Endothelial cell of umbilical vein (primary cell): Measurements from ENCODE around the gene TMEM125. TPM values are rescaled to one million over a fixed set of nuclear protein-coding genes. Genes with fewer than 3 reads are reported as not detected.

Experiments
- Bru-seq: library from RNA; stranded (reverse); fragments of 400-500 nt; gene quantifications from one replicate; lab custom pipeline; 2021; lab: Mats Ljungman, UMichigan
- BruChase-seq, 2 experiments: library from RNA; stranded (reverse); fragments of 400-500 nt; gene quantifications; one replicate each; lab custom pipeline; 2021; lab: Mats Ljungman, UMichigan
- BruUV-seq: library from RNA; stranded (reverse); fragments of 400-500 nt; replicated peaks from 2 replicates; lab custom pipeline; 2021; lab: Mats Ljungman, UMichigan
- CTCF ChIA-PET: fragments of 300-600, 350-600 bp; sonication (Branson Sonifier 250); formaldehyde crosslinking; loops from one replicate; lab custom pipeline; 2021; ENCODE audit warnings: antibody characterized with exemption, inconsistent platforms; lab: Charles Lee
- POLR2A ChIA-PET: fragments of 300-600, 350-600 bp; sonication (Branson Sonifier 250); formaldehyde crosslinking; loops from one replicate; lab custom pipeline; 2021; ENCODE audit warnings: antibody characterized with exemption, inconsistent platforms; lab: Charles Lee
- DNase-seq: peaks from one replicate; pipeline ENCODE4 v3.0.0-alpha.2; 2011; ENCODE audit warnings: low read depth, low spot score
- FAIRE-seq: peaks from 2 replicates; lab custom pipeline; 2011; peaks lifted over from hg19 to GRCh38; lab: Jason Lieb, UNC
- H2AFZ ChIP-seq: 2 replicates; pipeline ENCODE4 v1.6.0; 2012; ENCODE audit warnings: low read depth, low read length, control low read depth, inconsistent platforms
- H3K27ac ChIP-seq: 2 replicates; pipeline ENCODE4 v1.5.1; 2011; ENCODE audit warnings: low read depth, mild to moderate bottlenecking, control low read depth, low read length, moderate library complexity; ENCODE audit not compliant: insufficient read depth
- H3K27me3 ChIP-seq, 2 experiments: 2 replicates each; pipeline versions ENCODE4 v1.6.0 to v1.6.1; 2011; ENCODE audit warnings: low read length in 2 of 2, mixed read lengths in 1 of 2; ENCODE audit not compliant: control insufficient read depth in 2 of 2, insufficient read depth in 2 of 2
- H3K36me3 ChIP-seq, 2 experiments: 2 replicates in 1 of 2; 3 replicates in 1 of 2; pipeline ENCODE4 v1.5.1; 2011; ENCODE audit warnings: low read length in 2 of 2, mild to moderate bottlenecking in 1 of 2, moderate library complexity in 1 of 2; ENCODE audit not compliant: control insufficient read depth in 2 of 2, insufficient read depth in 2 of 2; ENCODE audit errors: extremely low read depth in 1 of 2
- H3K4me1 ChIP-seq: 3 replicates; pipeline ENCODE4 v1.5.1; 2011; ENCODE audit warnings: mild to moderate bottlenecking, low read length; ENCODE audit not compliant: control insufficient read depth, insufficient read depth; ENCODE audit errors: extremely low read depth
- H3K4me2 ChIP-seq: 2 replicates; pipeline ENCODE4 v1.6.1; 2011; ENCODE audit warnings: low read length, control low read depth, mixed read lengths; ENCODE audit not compliant: insufficient read depth
- H3K4me3 ChIP-seq, 3 experiments: fragments of 200-600 bp in 1 of 3; sonication (generic), shearing (Covaris generic) in 1 of 3; replicated peaks in 1 of 3; 2 replicates each; pipeline ENCODE4 v1.5.1; 2011 to 2016; ENCODE audit warnings: control low read depth in 3 of 3, low read length in 3 of 3, mild to moderate bottlenecking in 2 of 3, inconsistent platforms in 1 of 3, low read depth in 1 of 3, moderate library complexity in 1 of 3; ENCODE audit not compliant: insufficient read depth in 1 of 3
- H3K79me2 ChIP-seq: 2 replicates; pipeline ENCODE4 v1.6.0; 2012; ENCODE audit warnings: low read length, inconsistent platforms; ENCODE audit not compliant: control insufficient read depth, insufficient read depth
- H3K9ac ChIP-seq: replicated peaks from 2 replicates; pipeline ENCODE3; 2011; ENCODE audit warnings: low read length, control low read depth; ENCODE audit not compliant: insufficient read depth; ENCODE audit errors: extremely low read depth
- H3K9me1 ChIP-seq: replicated peaks from 3 replicates; pipeline ENCODE4 v1.6.0; 2011; ENCODE audit warnings: mild to moderate bottlenecking, low read length; ENCODE audit not compliant: control insufficient read depth, insufficient read depth; ENCODE audit errors: extremely low read depth
- H3K9me3 ChIP-seq: replicated peaks from 2 replicates; pipeline ENCODE4 v1.5.1; 2012; ENCODE audit warnings: low read length, inconsistent platforms; ENCODE audit not compliant: control insufficient read depth, insufficient read depth
- H4K20me1 ChIP-seq: replicated peaks from 2 replicates; pipeline ENCODE3; 2011; ENCODE audit warnings: mild to moderate bottlenecking, low read length; ENCODE audit not compliant: control insufficient read depth, insufficient read depth; ENCODE audit errors: extremely low read depth
- EZH2 ChIP-seq: IDR thresholded peaks from 2 replicates; pipeline ENCODE4 v1.6.1; 2012; ENCODE audit warnings: borderline replicate concordance, low read depth, mild to moderate bottlenecking, moderate library complexity, low read length, inconsistent platforms; ENCODE audit not compliant: severe bottlenecking
- FOS ChIP-seq: IDR thresholded peaks from 2 replicates; pipeline ENCODE4 v1.6.1; 2011; ENCODE audit warnings: mild to moderate bottlenecking, low read length, moderate library complexity, borderline replicate concordance; ENCODE audit not compliant: insufficient read depth
- GATA2 ChIP-seq: IDR thresholded peaks from 2 replicates; pipeline ENCODE4 v1.7.0; 2011; ENCODE audit warnings: low read depth, mild to moderate bottlenecking, moderate library complexity, mixed read lengths, low read length; ENCODE audit not compliant: insufficient read length, insufficient read depth
- JUN ChIP-seq: IDR thresholded peaks from 2 replicates; pipeline ENCODE4 v1.6.1; 2011; ENCODE audit warnings: borderline replicate concordance, low read depth; ENCODE audit not compliant: insufficient read length, insufficient read depth
- MYC ChIP-seq: IDR thresholded peaks from one replicate; pipeline ENCODE4 v1.6.1; 2011; ENCODE audit warnings: mild to moderate bottlenecking, low read depth, low read length
- POLR2A ChIP-seq: IDR thresholded peaks from 2 replicates; pipeline ENCODE4 v1.6.1; 2012; ENCODE audit warnings: low read depth, mild to moderate bottlenecking, control low read depth, low read length
- POLR2AphosphoS5 ChIP-seq: IDR thresholded peaks from 2 replicates; pipeline ENCODE4 v1.6.1; 2012; ENCODE audit warnings: low read depth, mild to moderate bottlenecking, control low read depth, low read length, moderate library complexity; ENCODE audit not compliant: insufficient read depth
- dilution Hi-C: fragments of 300-500 bp; cut with MboI; formaldehyde crosslinking; loops from one replicate; pipeline ENCODE4 v1.15.0; 2019; ENCODE audit warnings: low sequenced_read_pairs; ENCODE audit not compliant: extremely low pct_ligation_motif_present
- intact Hi-C: fragments of 100-400 bp; cut with micrococcal nuclease; formaldehyde crosslinking; loops from one replicate; pipeline ENCODE4 v1.10.0; 2022
- long read RNA-seq: library from polyadenylated mRNA; stranded (forward); transcript quantifications from one replicate; pipeline ENCODE4 v2.0.0, GENCODE V29; 2021
- polyA minus RNA-seq, 3 experiments: library from RNA; depleted of rRNA, polyadenylated mRNA; stranded (reverse); fragments of >200 nt; gene quantifications; 1 replicate in 1 of 3; 2 replicates in 2 of 3; pipeline ENCODE4 v1.2.3, GENCODE V29; 2011
- polyA plus RNA-seq, 4 experiments: library from polyadenylated mRNA; depleted of rRNA in 3 of 4; stranded (reverse) in 3 of 4; unstranded in 1 of 4; fragments of >200 nt; gene quantifications; 2 replicates each; pipeline versions ENCODE4 v1.2.1 to v1.2.3, GENCODE V29; 2011 to 2012; ENCODE audit warnings: missing spikeins in 1 of 4
- total RNA-seq: library from RNA; stranded (reverse); gene quantifications from 2 replicates; pipeline ENCODE4 v1.2.3, GENCODE V29; 2021
- TF ChIP-seq, protein P1 (sequence below), 2 donors: IDR thresholded peaks; 1 replicate in 1 of 2; 2 replicates in 1 of 2; pipeline ENCODE4 v1.5.1; 2011; ENCODE audit warnings: low read length in 2 of 2, mild to moderate bottlenecking in 2 of 2, moderate library complexity in 2 of 2, control low read depth in 1 of 2, inconsistent platforms in 1 of 2, low read depth in 1 of 2; ENCODE audit not compliant: insufficient read depth in 1 of 2; ENCODE audit errors: extremely low read depth in 1 of 2
- TF ChIP-seq, protein P2 (sequence below): IDR thresholded peaks from 2 replicates; pipeline ENCODE4 v1.6.1; 2011; ENCODE audit not compliant: insufficient read depth, insufficient read length

Gene TMEM125
- total RNA-seq (not detected in 2 replicates), polyA plus RNA-seq (0.06 and 0.17 TPM in 2 replicates), polyA minus RNA-seq (not detected in 2 replicates), Bru-seq, nascent RNA (not detected), BruChase-seq, experiment 1, labeled RNA remaining after a 6-hour chase (not detected), BruChase-seq, experiment 2, labeled RNA remaining after a 2-hour chase (not detected)
- 0.11 and 0.12 TPM in 2 replicates for polyA plus RNA-seq (2011; cell fraction: cytosol; rRNA removed)
- 0.08 TPM in 1 of 2 replicates, not detected in the other for polyA plus RNA-seq (2011; cell fraction: nucleus; rRNA removed)
- not detected in 2 replicates for polyA plus RNA-seq (2012)
- polyA minus RNA-seq (2011; cell fraction: cytosol; rRNA and poly(A)+ RNA removed): not detected
- polyA minus RNA-seq (2011; cell fraction: nucleus; rRNA and poly(A)+ RNA removed): not detected in 2 replicates
- long read RNA-seq: 0 reads

DNA sequence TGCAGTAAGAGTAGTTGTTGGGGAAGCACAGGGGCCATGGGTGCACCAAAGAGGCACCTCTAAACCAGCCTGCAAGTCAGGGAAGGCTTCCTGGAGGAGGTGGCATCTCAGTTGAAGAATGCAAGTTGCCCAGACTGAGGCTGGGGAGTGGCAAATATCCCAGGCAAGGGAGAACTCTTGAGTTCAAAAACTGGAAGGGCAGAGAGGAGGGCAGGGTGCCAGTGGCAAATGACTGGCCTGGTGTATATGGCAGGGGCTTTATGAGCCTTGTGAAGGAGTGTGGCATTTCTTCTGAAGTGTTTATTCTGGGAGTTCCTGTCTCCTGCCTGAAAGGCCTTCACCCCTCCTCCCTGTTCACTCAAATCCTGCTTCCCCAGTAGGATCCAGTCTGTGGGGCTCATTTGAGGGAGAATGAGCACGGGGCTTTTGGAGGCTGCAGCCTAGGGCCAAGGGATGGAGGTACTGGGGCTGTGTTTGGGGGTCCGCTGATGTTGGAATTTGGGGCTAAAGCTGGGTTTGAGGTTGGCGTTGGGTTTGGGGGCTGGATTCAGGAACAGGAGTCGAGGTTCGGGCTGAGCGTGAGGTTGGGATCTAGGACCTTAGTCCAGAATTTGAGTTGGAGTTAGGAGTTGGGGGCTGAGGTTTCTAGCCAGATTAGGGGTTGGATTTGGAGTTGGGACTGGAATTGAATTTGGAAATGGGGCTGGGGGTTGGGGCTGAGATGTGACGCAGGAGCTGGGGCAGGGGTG lies at the start of gene TMEM125:
TMEM125 (plus strand) TSS at position 357 of the 749 bp plus-strand sequence. CDS start 2,740 bp downstream, outside the sequence.
- Histone ChIP-seq H2AFZ (no peak within 1 kb of the TSS), H3K79me2 (no peaks in the 10 kb centered on the region), H3K4me1 (peaks cover 3% of the 10 kb centered on the region), H3K36me3 (no peaks in the 10 kb centered on the region), H3K27me3 (peaks cover 0 to 2% of the 10 kb centered on the region in 2 experiments), H3K27ac (no peak within 1 kb of the TSS), H3K9ac (no peak within 1 kb of the TSS), H3K9me1 (no peaks in the 10 kb centered on the region), H3K9me3 (no peaks in the 10 kb centered on the region), H3K4me3 (no peak within 1 kb of the TSS), H4K20me1 (no peaks in the 10 kb centered on the region), H3K4me2 (no peak within 1 kb of the TSS)
- TF ChIP-seq MYC (no peak), POLR2AphosphoS5 (no peak), FOS (no peak), POLR2A (no peak), EZH2 (no peak), GATA2 (no peak), JUN (no peak)
- TF ChIP-seq, protein P1, sequence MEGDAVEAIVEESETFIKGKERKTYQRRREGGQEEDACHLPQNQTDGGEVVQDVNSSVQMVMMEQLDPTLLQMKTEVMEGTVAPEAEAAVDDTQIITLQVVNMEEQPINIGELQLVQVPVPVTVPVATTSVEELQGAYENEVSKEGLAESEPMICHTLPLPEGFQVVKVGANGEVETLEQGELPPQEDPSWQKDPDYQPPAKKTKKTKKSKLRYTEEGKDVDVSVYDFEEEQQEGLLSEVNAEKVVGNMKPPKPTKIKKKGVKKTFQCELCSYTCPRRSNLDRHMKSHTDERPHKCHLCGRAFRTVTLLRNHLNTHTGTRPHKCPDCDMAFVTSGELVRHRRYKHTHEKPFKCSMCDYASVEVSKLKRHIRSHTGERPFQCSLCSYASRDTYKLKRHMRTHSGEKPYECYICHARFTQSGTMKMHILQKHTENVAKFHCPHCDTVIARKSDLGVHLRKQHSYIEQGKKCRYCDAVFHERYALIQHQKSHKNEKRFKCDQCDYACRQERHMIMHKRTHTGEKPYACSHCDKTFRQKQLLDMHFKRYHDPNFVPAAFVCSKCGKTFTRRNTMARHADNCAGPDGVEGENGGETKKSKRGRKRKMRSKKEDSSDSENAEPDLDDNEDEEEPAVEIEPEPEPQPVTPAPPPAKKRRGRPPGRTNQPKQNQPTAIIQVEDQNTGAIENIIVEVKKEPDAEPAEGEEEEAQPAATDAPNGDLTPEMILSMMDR (IDR thresholded peaks at IDR 0.05; ENCODE audit: extremely low read depth in 1 of 2, insufficient read depth in 1 of 2, low read depth in 1 of 2, low read length in 2 of 2): no peak
- TF ChIP-seq, protein P2, sequence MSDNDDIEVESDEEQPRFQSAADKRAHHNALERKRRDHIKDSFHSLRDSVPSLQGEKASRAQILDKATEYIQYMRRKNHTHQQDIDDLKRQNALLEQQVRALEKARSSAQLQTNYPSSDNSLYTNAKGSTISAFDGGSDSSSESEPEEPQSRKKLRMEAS: no peak
- no peak for FAIRE-seq
- dilution Hi-C loops (no loop called here), intact Hi-C loops (no loop called here)
- BruUV-seq: no TSS peak
- ChIA-PET POLR2A (no interaction called here), CTCF (no interaction called here)
- no peak for DNase-seq
